Activated naive CD4-positive, alpha-beta T cell treated with anti-CD3 and anti-CD28 coated beads for 36 hours (primary cell): ENCODE results near the gene ERC2. TPM values are rescaled to one million over a fixed set of nuclear protein-coding genes. Genes with fewer than 3 reads are reported as not detected.

ENCODE experiments used
- CTCF ChIA-PET: fragments of 350-600 bp; sonication (Branson Sonifier 250); formaldehyde crosslinking; loops from one replicate; lab custom pipeline; 2021; ENCODE audit warnings: antibody characterized with exemption; lab: Charles Lee
- DNase-seq: peaks from one replicate; pipeline ENCODE4 v3.0.0-alpha.2; 2020
- H3K27ac Mint-ChIP-seq: one replicate; pipeline ENCODE4 v1.8.0; 2021; ENCODE audit warnings: mild to moderate bottlenecking, mixed read lengths
- H3K27me3 Mint-ChIP-seq: one replicate; pipeline ENCODE4 v1.8.0; 2021; ENCODE audit warnings: low read depth, mixed read lengths
- H3K36me3 Mint-ChIP-seq: one replicate; pipeline ENCODE4 v1.8.0; 2021; ENCODE audit warnings: low read depth, mixed read lengths
- H3K4me1 Mint-ChIP-seq: one replicate; pipeline ENCODE4 v1.8.0; 2021; ENCODE audit warnings: low read depth, mixed read lengths
- H3K4me3 Mint-ChIP-seq: one replicate; pipeline ENCODE4 v1.8.0; 2021; ENCODE audit warnings: mild to moderate bottlenecking, moderate library complexity, mixed read lengths
- H3K9me3 Mint-ChIP-seq: one replicate; pipeline ENCODE4 v1.8.0; 2021; ENCODE audit warnings: mixed read lengths
- intact Hi-C: fragments of 100-400 bp; cut with micrococcal nuclease; formaldehyde crosslinking; loops from one replicate; pipeline ENCODE4 v1.15.1; 2023
- total RNA-seq, 2 experiments: library from RNA; stranded (reverse); gene quantifications; one replicate each; pipeline ENCODE4 v1.2.3, GENCODE V29; 2021

The ERC2 gene
- total RNA-seq, 2 experiments from 2014 or later = 0.12 TPM; not detected in 1

DNA sequence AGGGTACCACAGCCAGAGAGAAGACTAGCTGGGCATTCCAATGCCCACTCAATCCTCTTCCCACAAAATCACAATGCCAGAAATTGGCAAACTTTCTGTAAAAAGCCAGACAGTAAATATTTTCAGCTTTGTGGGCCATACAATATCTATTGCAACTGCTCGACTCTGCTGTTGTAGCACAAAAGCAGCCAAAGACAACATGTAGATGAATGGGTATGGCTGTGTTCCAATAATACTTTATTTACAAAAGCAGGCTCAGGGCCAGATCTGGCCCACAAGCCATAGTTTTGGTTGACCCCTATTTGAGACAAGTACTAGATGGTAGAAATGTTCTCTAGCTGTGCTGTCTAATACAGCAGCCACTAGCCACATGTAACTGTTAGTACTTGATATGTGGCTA, 330.9 kb downstream of the ERC2 start:
- H3K36me3 Mint-ChIP-seq = no peaks in the 10 kb centered on the region

DNA sequence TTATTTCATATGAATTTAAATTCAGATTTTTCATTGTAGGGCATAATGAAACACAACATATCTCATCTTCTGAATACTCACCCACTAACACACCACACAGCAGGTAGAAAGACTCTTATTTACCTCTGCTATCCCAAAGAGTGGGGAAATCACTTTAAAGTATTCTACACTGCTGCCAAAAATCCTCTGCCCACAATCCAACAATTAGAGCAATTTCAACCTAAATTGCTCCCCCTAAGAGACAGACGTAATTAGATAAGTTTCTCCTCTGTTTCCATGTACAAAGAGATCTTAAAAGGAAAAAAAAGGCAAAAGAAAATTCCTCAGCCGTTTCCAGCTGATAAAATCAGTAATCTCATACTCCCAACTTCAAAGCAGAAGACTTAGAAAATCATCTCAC, 331.8 kb downstream of the ERC2 start:
- CTCF ChIA-PET = interaction anchor here (0.7 kb wide), 1 partner anchor 702 kb away, joined by 3 read pairs; no protein-coding TSS in a partner anchor
- H3K4me3 Mint-ChIP-seq = no peak overlapping the region
- H3K4me1 Mint-ChIP-seq = peaks cover 2% of the 10 kb centered on the region
- no peaks in the 10 kb centered on the region for H3K27me3 Mint-ChIP-seq
- intact Hi-C loops = no loop called here
- H3K27ac Mint-ChIP-seq = no peak overlapping the region
- DNase-seq = no peak
- no peaks in the 10 kb centered on the region for H3K36me3 Mint-ChIP-seq
- H3K9me3 Mint-ChIP-seq = no peaks in the 10 kb centered on the region

More for the DNA sequence above, 330.9 kb downstream of the ERC2 start:
- CTCF ChIA-PET = no interaction called here
- Mint-ChIP-seq H3K27ac (no peak overlapping the region), H3K4me1 (no peaks in the 10 kb centered on the region), H3K27me3 (no peaks in the 10 kb centered on the region), H3K9me3 (no peaks in the 10 kb centered on the region), H3K4me3 (no peak overlapping the region)
- no peak for DNase-seq
- intact Hi-C loops = no loop called here

DNA sequence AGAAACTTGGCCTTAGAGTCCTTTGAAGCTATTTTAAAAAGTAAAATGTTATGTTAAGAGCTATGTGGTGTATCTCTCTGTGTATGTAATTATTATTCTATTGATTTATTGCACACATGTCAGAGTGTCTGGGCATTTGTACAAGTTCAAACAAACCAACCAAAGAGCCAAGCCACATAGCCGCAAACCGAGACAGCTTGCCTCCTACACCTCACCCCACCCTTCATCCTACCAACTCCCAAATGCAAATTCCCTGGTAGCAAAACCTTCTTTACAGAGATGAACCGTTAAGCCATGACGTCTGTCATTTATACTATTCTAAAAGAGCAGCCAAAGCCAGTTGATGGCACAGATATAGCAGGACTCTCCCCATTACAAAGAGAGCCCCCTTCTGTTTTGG, 332.3 kb downstream of the ERC2 start:
- Mint-ChIP-seq H3K36me3 (no peaks in the 10 kb centered on the region), H3K9me3 (no peaks in the 10 kb centered on the region), H3K4me1 (peaks cover 2% of the 10 kb centered on the region), H3K27me3 (no peaks in the 10 kb centered on the region), H3K27ac (no peak overlapping the region), H3K4me3 (no peak overlapping the region)
- CTCF ChIA-PET = no interaction called here
- no peak for DNase-seq
- intact Hi-C loops = no loop called here

DNA sequence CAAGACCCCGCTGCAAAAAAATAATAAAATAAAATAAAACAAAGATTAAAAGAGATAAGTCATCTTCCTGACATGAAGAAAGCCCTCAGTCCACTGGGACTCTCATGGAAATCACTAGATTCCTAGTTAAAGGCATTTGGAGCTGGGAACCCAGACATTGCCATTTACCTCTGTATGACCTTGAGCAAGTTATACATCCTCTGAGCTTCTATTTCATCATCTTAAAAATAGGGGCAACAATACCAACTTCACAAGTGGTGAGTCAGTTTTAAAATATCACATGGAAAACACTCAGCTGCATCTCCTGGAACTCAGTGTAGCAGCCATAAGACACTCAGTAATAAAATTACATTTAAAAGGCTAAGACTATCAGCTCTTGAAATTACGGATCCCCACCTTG, 334.8 kb downstream of the ERC2 start:
- peaks cover 1% of the 10 kb centered on the region for H3K27me3 Mint-ChIP-seq
- H3K4me3 Mint-ChIP-seq = no peak overlapping the region
- CTCF ChIA-PET = no interaction called here
- H3K36me3 Mint-ChIP-seq = no peaks in the 10 kb centered on the region
- no peak overlapping the region for H3K27ac Mint-ChIP-seq
- no peaks in the 10 kb centered on the region for H3K9me3 Mint-ChIP-seq
- DNase-seq = no peak
- intact Hi-C loops = no loop called here
- peaks cover 2% of the 10 kb centered on the region for H3K4me1 Mint-ChIP-seq

DNA sequence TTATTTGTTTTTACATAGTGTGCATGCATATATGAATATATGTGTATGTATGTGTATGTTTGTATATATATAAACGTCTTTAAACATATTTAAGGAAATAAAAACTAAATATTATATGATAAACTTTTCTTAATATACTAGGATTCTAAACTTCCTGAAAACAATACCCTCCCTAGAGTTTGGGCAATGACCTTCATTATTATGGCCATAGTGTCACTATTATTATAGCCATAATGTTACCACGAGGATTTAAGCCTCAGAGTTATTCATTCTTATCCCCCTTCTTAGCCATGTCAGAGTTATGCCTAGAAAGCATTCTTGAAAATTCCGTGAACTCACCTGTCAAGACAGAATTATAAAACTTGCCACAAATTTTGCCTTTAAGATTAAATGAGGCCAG, 335.5 kb downstream of the ERC2 start:
- CTCF ChIA-PET = no interaction called here
- Mint-ChIP-seq H3K9me3 (no peaks in the 10 kb centered on the region), H3K4me3 (no peak overlapping the region), H3K27ac (no peak overlapping the region), H3K36me3 (no peaks in the 10 kb centered on the region), H3K27me3 (peaks cover 1% of the 10 kb centered on the region), H3K4me1 (peaks cover 2% of the 10 kb centered on the region)
- intact Hi-C loops = no loop called here
- no peak for DNase-seq

DNA sequence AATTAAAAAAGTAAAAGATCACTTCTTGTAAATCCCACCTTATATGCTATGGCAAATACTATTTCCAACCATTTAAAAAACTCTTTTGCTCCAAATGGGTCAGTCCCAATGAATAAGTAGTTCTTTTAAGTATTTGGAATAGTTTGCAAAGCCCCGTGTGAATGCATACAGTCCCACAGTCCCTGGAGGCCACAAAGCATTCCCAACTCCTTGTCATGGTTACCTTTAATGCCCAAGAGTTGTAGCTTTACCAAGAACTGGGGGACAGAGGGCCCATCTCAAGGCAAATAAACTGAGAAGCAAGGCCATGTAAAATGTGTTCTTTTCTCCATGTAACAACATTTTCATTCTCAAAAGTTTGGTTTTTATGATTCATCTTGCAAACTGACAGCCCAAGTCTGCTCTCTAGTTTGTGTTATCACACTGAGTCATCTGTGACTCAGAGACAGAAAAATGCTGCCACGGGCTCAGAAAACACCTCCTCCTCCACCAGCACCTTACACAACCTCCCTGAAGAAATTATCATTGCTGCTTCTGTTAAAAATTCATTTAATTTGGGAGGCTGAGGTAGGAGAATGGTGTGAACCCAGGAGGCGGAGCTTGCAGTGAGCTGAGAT, 336.2 kb downstream of the ERC2 start:
- H3K4me1 Mint-ChIP-seq = peaks cover 2% of the 10 kb centered on the region
- peak; percentile 30 for DNase-seq
- H3K27ac Mint-ChIP-seq = no peak overlapping the region
- H3K27me3 Mint-ChIP-seq = peaks cover 1% of the 10 kb centered on the region
- no peaks in the 10 kb centered on the region for H3K36me3 Mint-ChIP-seq
- CTCF ChIA-PET = no interaction called here
- H3K9me3 Mint-ChIP-seq = no peaks in the 10 kb centered on the region
- no peak overlapping the region for H3K4me3 Mint-ChIP-seq
- intact Hi-C loops = no loop called here

DNA sequence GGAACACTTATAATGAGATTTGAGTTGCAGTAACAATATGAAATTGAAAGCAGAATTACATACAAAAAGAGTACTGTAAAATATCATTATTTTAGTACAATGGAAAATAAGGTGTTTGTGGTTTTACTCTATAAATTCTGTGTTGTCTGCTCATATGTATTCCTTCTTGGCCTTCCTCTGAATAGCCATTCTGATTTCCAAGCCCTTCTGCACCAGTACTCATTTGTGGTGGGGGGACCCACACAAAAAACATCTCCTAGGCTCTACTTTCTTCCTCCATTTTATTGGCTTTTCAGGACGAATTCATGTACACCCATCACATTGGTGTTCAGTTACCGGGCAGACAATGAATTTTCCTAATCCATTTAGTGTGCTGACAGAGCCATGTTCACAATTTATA, 338.2 kb downstream of the ERC2 start:
- Mint-ChIP-seq H3K9me3 (no peaks in the 10 kb centered on the region), H3K27ac (no peak overlapping the region), H3K4me1 (peaks cover 2% of the 10 kb centered on the region), H3K4me3 (no peak overlapping the region), H3K27me3 (peaks cover 1% of the 10 kb centered on the region), H3K36me3 (no peaks in the 10 kb centered on the region)
- CTCF ChIA-PET = interaction anchor here (0.7 kb wide), 1 partner anchor 238 kb away, joined by 3 read pairs; no protein-coding TSS in a partner anchor
- no peak for DNase-seq
- intact Hi-C loops = no loop called here

DNA sequence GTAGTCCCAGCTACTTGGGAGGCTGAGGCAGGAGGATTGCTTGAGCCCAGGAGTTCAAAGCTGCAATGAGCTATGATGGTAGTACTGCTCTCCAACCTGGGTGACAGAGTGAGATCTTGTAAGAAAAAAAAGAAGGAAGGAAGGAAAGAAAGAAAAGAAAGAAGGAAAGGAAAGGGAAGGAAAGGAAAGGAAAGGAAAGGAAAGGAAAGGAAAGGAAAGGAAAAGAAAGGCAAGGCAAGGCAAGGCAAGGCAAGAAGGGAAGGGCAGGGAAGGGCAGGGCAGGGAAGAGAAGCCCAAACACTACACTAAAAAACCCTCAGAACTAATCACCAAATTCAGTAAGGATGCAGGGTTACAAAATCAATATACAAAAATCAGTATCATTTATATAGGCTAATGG, 341.6 kb downstream of the ERC2 start:
- no peak for DNase-seq
- no peak overlapping the region for H3K4me3 Mint-ChIP-seq
- CTCF ChIA-PET = no interaction called here
- no peaks in the 10 kb centered on the region for H3K36me3 Mint-ChIP-seq
- H3K27ac Mint-ChIP-seq = no peak overlapping the region
- H3K27me3 Mint-ChIP-seq = peaks cover 1% of the 10 kb centered on the region
- H3K4me1 Mint-ChIP-seq = no peaks in the 10 kb centered on the region
- no peaks in the 10 kb centered on the region for H3K9me3 Mint-ChIP-seq
- intact Hi-C loops = no loop called here

DNA sequence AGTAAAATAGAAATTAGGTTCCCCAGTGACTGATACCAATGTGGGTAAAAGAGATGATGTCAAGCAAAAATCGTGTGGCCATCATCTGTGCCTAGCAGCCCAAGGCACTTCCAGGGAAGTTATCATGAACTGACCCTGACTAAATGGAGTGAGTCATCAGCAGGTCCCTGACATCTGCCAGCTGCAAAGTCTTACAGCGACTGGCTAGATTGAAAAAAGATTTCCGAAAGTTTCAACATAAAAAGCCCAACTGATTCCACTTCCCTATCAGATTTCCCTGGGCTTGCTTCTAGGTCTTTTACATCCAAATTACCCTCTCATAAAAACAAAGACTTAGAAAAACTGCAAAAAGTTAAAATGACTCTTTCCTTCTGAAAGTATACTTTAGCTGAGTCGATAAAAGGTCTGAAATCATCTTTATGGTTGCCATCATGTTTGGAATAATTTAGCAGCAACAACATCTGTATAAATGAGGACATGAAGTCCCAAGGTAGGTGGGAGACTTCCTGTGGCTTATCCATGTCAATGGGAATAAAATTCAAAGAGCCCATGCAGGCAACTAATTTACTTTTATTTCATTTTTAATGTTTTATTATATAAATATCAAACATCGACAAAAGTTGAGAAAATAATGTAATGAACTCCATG, 342.8 kb downstream of the ERC2 start:
- Mint-ChIP-seq H3K36me3 (no peaks in the 10 kb centered on the region), H3K27ac (no peak overlapping the region), H3K4me3 (no peak overlapping the region), H3K9me3 (no peaks in the 10 kb centered on the region), H3K27me3 (peaks cover 1% of the 10 kb centered on the region), H3K4me1 (no peaks in the 10 kb centered on the region)
- intact Hi-C loops = no loop called here
- CTCF ChIA-PET = interaction anchor here (0.6 kb wide), 1 partner anchor 49 kb away, joined by 3 read pairs; no protein-coding TSS in a partner anchor
- DNase-seq = no peak

DNA sequence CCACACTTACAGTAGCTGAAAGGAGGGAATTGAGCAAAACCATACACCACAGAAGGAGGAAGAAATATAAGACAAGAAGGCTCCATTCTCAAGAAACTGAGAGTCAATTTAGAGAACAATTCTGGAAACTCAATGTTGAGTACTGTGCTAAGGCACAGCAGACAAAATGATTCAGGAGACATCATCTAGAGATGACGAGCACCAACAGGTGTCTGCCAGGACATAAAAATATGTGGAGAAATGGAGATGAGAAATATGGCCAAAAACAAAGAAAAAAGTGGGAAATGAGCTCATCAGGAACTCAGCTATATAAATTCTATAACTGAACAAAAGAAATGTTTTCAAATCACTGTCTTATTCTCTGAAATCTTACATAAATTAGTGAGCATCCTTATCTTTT, 343.7 kb downstream of the ERC2 start:
- H3K27ac Mint-ChIP-seq = no peak overlapping the region
- H3K4me1 Mint-ChIP-seq = no peaks in the 10 kb centered on the region
- H3K36me3 Mint-ChIP-seq = no peaks in the 10 kb centered on the region
- CTCF ChIA-PET = interaction anchor here (0.6 kb wide), 1 partner anchor 128 kb away, joined by 3 read pairs; no protein-coding TSS in a partner anchor
- H3K9me3 Mint-ChIP-seq = no peaks in the 10 kb centered on the region
- peaks cover under 1% of the 10 kb centered on the region for H3K27me3 Mint-ChIP-seq
- no peak for DNase-seq
- H3K4me3 Mint-ChIP-seq = no peak overlapping the region
- intact Hi-C loops = no loop called here

DNA sequence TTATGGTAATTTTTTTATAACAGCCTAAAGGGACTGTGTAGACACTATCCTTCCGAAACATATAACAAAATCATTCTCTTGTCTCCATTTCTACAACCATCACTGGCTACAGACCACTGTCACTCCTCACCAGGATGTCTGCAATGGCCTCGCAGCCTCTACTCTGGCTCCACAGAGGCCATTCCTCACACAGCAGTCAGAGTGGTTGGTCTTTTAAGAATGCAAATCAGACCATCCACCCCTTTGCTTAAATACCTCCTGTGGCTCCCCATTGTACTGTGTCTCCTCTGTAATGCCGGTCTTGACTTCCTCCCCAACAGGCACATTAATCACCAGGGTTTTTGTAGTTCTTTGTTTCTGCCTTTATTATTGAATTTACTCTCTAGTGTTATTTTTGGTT, 344.8 kb downstream of the ERC2 start:
- DNase-seq = no peak
- H3K27ac Mint-ChIP-seq = no peak overlapping the region
- intact Hi-C loops = no loop called here
- no peaks in the 10 kb centered on the region for H3K36me3 Mint-ChIP-seq
- no peaks in the 10 kb centered on the region for H3K4me1 Mint-ChIP-seq
- H3K4me3 Mint-ChIP-seq = no peak overlapping the region
- H3K9me3 Mint-ChIP-seq = no peaks in the 10 kb centered on the region
- CTCF ChIA-PET = no interaction called here
- no peaks in the 10 kb centered on the region for H3K27me3 Mint-ChIP-seq

DNA sequence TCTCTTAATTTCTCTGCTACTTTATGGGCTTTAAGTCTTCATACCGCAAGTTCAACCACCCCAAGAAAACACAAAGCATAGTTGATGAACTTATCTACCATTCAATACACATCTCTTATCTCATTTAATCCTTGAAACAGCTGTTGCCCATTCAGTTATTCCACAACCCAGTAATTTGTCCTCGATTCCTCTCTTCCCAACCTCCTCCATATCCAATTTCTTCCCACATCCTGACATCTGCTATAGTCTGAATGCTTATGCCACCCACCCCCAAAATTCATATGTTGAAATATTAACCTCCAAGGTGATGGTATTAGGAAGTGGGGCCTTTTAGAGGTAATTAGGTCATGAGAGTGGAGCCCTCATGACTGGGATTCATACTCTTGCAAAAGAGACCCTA, 345.4 kb downstream of the ERC2 start:
- no peak for DNase-seq
- CTCF ChIA-PET = no interaction called here
- no peak overlapping the region for H3K27ac Mint-ChIP-seq

DNA sequence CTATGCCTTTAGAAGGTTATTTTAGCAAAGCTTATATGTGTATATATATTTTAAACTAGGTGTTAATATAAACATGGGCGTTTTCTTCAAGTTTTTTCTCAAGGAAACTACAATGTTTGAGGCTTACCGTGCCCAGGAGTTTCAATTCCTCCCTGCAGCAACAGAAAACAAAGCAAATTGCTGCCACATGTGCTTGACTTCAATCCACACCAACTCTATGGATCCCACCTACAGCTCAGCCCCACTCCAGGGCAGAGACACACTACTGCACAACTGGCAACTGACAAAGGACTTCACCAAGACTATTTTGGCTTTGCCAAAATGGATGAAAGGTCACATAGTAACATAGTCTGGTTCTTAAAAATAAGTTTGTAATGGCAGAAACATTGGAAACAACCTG, 346.6 kb downstream of the ERC2 start:
- Mint-ChIP-seq H3K27me3 (no peaks in the 10 kb centered on the region), H3K4me1 (no peaks in the 10 kb centered on the region), H3K4me3 (no peak overlapping the region), H3K9me3 (no peaks in the 10 kb centered on the region), H3K36me3 (no peaks in the 10 kb centered on the region), H3K27ac (no peak overlapping the region)
- intact Hi-C loops = no loop called here
- no peak for DNase-seq
- CTCF ChIA-PET = no interaction called here

More for the DNA sequence above, 345.4 kb downstream of the ERC2 start:
- intact Hi-C loops = no loop called here
- no peaks in the 10 kb centered on the region for H3K36me3 Mint-ChIP-seq
- no peaks in the 10 kb centered on the region for H3K9me3 Mint-ChIP-seq
- H3K27me3 Mint-ChIP-seq = no peaks in the 10 kb centered on the region
- H3K4me3 Mint-ChIP-seq = no peak overlapping the region
- H3K4me1 Mint-ChIP-seq = no peaks in the 10 kb centered on the region
